ENCODE results near the gene TIPRL.

DNA sequence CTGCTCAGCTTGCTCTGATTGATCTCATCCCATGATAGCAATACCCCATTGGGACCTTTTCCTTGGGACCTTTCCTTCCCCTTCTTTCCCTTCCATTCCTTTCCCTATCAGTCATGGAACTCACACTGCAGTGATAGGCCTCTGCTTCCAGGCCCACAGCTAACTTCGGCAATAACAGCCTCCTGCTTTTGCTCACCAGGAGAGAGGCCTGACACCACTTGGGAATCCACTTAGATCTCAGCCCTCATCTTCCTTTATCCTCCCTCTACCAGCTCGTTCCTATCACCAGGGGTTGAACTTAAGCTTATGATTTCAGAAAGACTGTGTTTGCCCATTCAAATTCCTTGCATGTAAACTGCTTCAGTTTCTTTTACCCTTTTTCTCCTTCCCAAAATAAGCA is 11.0 kb upstream of the TIPRL start:
- TF ChIP-seq, protein P1, sequence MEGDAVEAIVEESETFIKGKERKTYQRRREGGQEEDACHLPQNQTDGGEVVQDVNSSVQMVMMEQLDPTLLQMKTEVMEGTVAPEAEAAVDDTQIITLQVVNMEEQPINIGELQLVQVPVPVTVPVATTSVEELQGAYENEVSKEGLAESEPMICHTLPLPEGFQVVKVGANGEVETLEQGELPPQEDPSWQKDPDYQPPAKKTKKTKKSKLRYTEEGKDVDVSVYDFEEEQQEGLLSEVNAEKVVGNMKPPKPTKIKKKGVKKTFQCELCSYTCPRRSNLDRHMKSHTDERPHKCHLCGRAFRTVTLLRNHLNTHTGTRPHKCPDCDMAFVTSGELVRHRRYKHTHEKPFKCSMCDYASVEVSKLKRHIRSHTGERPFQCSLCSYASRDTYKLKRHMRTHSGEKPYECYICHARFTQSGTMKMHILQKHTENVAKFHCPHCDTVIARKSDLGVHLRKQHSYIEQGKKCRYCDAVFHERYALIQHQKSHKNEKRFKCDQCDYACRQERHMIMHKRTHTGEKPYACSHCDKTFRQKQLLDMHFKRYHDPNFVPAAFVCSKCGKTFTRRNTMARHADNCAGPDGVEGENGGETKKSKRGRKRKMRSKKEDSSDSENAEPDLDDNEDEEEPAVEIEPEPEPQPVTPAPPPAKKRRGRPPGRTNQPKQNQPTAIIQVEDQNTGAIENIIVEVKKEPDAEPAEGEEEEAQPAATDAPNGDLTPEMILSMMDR (IDR thresholded peaks at IDR 0.05), result no peak
- no peak for TF ChIP-seq ZFX (IDR thresholded peaks at IDR 0.05; ENCODE audit: borderline replicate concordance)
